GM23338 (cell line): ENCODE results near the gene PP2D1.

ENCODE experiments used
- CTCF ChIP-seq, 2 experiments: fragments of 200-600 bp in 1 of 2; sonication (generic) in 1 of 2; conservative IDR thresholded peaks; 2 replicates each; pipeline versions ENCODE4 v1.5.1 to v1.6.1; 2016 to 2017; ENCODE audit warnings: antibody characterized with exemption in 2 of 2, low read depth in 2 of 2, mild to moderate bottlenecking in 2 of 2, moderate library complexity in 1 of 2
- EZH2 ChIP-seq: fragments of 200-600 bp; sonication (generic); IDR thresholded peaks from one replicate; pipeline ENCODE4 v1.8.0; 2017; ENCODE audit warnings: antibody characterized with exemption, mild to moderate bottlenecking, low read depth; ENCODE audit not compliant: unreplicated experiment
- EZH2phosphoT487 ChIP-seq: fragments of 200-600 bp; sonication (generic); IDR thresholded peaks from one replicate; pipeline ENCODE4 v1.8.1; 2018; ENCODE audit warnings: antibody characterized with exemption; ENCODE audit not compliant: unreplicated experiment
- POLR2AphosphoS5 ChIP-seq: IDR thresholded peaks from 2 replicates; pipeline ENCODE4 v1.6.1; 2016; ENCODE audit warnings: antibody characterized with exemption, low read depth
- STAT1 ChIP-seq: IDR thresholded peaks from one replicate; pipeline ENCODE4 v1.6.1; 2016; ENCODE audit warnings: antibody characterized with exemption; ENCODE audit not compliant: unreplicated experiment

- TF ChIP-seq POLR2AphosphoS5 (no peak), CTCF (conservative IDR thresholded peaks at IDR 0.05; ENCODE audit: low read depth in 2 of 2) (no peak), EZH2 (no peak), EZH2phosphoT487 (no peak), STAT1 (no peak)
Observed at GRCh38 chr3:19967812-19968211, 44.3 kb downstream of the PP2D1 start.
